Stimulated activated CD8-positive, alpha-beta memory T cell treated with anti-CD3 and anti-CD28 coated beads, Interleukin-7, amount 100 ng/mL, for 48 hours (primary cell): ENCODE results near the gene TBC1D14.
"Not testable (repeated sequence)": the region's sequence is repeated elsewhere in the genome, so short reads cannot be mapped to it uniquely, and the experiment has no call there.

Source experiments
- DNase-seq, 2 donors: peaks; one replicate each; pipeline ENCODE4 v3.0.0-alpha.2; 2020; ENCODE audit warnings: low read depth in 1 of 2; ENCODE audit errors: extremely low read depth in 1 of 2

TBC1D14 gene

GRCh38 chr4:7073526-7074390, 164.1 kb downstream of the TBC1D14 start:
- no peak for DNase-seq

DNA sequence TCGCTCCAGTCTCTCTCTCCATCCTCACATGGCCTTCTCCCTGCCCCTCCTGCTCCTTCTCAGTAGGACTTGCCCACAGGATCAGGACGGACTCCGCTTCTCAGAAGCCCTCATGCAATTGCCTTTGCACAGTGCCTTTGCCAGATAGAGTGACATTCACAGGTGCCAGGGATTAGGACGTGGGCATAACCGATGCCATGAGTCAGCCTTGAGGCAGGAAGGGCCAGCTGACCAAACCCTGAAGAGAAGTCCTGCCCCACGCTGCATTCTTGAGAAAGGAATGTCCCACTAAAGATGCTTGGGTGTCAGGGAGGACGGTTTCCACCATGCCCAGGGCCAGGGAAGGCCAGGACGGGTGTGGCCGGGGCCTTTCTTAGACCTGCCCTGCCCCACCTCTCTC, 164.8 kb downstream of the TBC1D14 start:
- no peak for DNase-seq

DNA sequence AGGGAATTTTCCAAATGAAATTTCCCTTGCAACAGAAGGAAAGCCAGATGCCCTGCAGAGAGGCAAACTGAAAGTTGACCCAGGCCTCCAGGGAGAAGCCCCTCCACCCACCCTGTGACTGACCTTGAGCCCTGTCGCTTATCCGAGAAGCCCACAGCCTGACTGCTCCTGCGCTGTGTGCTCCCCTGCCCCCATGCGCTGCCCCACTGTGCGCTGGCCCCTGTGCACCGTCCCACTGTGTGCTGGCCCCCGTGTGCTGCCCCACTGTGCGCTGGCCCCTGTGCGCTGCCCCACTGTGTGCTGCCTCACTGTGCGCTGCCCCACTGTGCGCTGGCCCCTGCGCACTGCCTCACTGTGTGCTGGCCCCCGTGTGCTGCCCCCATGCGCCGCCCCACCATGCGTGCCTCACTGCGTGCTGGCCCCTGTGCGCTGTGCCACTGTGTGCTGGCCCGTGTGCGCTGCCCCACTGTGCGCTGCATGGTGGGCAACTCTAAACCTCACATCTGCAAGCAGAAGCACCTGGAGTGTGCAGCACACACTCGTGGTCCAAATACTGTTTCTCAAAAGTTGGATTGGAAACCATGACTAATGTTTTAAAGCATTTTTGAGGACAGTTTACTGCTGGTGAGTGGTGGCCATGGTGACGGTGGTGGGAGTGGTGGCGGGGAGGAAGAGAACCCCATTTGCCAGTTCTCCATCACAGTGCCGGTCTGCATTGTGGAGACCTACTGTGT, 166.5 kb downstream of the TBC1D14 start:
- DNase-seq, result no peak

DNA sequence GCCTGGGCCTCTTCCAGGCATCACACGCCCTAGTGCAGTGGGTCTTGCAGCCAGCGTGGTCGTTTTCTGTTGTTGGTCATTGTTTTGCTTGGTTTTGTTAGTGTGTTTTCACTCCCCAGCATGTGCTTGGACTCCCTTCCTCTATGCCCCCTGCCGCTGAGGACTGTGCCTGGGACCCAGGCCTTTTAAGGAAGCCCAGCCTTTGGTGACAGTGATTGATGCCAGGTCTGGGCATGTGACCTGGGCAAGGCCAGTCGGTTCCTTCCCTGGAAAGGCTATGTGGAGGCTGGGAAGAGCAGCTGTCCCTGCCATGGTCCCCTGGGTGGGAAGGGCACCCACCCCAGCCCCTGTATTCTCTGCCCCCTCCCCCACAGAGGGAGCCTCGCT, 167.1 kb downstream of the TBC1D14 start:
- DNase-seq, result no peak

DNA sequence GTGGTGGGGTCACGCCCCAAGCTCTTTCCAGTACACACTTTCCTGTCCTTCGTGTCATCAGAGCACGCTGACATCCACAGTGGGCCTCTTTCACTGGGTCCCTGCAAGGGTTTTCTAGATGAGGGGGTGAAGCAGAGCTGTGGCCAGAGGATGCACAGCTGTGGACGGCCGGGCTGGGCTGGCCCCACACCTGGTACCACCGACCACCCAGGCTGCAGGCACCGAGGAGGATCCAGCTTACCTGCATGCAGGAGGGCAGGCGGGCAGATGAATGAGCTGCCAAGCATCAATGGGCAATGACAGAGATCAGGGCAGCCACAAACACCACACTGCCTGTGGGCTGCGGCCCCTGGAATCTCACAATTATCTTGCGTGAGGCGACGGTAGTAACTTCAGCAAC, 167.7 kb downstream of the TBC1D14 start:
- no peak for DNase-seq

DNA sequence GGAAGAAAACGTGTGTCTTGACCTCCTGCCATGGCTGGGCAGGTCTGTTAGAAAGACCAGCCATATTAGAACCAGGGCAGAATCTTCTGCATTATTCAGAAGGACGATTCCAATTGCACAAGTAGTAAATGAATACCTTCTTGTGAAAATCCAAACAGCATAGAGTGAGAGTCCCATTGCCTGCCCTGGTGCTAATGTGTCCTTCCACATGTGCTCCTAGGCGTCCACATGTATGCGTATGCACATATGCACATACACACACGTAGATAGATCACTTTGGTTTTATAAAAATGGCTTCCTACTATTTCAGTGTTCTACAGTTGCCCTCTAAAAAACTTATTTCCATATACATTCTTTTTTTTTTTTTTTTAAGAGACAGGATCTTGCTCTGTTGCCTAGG, 168.4 kb downstream of the TBC1D14 start:
- no peak for DNase-seq

- DNase-seq, result not testable (repeated sequence)
These were observed 169.9 kb downstream of the TBC1D14 start for GRCh38 chr4:7079483-7079882.

GRCh38 chr4:7079909-7080308, 170.3 kb downstream of the TBC1D14 start:
- DNase-seq, result not testable (repeated sequence)
